ENCODE data around the gene EHMT1.

Gene EHMT1

GRCh38 chr9:137618105-137619067, at the start of gene EHMT1:
Gene EHMT1 (plus strand): TSS chr9:137619005. CDS start chr9:137619029, 24 bp downstream.
- DNase-seq = peak; percentile 94 to 98 (median 98)

DNA sequence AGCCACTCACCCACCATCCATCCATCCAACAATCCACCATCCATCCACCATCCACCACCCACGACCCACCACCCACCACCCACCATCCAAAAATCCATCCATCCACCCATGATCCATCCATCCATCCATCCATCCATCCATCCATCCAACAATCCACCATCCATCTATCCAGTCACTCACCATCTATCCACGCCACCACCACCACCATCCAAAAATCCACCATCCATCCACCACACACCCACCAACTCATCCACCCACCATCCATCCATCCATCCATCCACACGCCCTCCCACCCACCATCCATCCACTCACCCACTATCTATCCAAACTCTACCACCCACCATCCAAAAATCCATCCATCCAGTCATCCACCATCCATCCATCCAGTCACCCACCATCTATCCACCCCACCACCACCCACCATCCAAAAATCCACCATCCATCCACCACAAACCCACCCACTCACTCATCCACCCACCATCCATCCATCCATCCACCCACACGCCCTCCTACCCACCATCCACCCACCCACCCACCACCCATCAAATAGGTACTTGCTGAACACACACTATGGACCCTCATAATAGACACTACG, 49.1 kb upstream of the EHMT1 start:
- no peak for DNase-seq

DNA sequence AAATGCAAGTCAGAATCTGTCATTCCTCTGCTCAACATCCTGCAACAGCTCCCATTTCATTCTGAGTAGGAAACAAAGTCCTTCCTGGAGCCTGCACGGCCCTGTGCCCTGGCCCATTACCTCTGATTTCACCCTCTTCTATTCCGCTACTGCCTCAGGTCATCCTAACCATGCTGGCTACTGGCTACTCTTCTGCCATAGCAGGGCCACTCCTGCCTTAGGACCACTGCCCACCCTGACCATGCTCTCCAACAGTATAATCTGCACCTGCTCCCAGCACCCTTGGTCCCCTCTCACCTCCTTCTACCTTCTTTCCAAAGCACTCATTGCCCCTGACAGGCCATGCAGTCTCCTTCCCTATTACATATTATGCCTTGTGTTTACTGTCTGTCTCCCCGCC, 48.2 kb upstream of the EHMT1 start:
- no peak for DNase-seq

- DNase-seq = no peak
Measured at GRCh38 chr9:137574192-137574591, 44.6 kb upstream of the EHMT1 start.

GRCh38 chr9:137575364-137575715, 43.5 kb upstream of the EHMT1 start:
- peak in 1 of 3 donors; percentile 28 for DNase-seq

GRCh38 chr9:137575716-137576411, 42.9 kb upstream of the EHMT1 start:
- no peak for DNase-seq

GRCh38 chr9:137578518-137579258, 40.1 kb upstream of the EHMT1 start, which contains the start of gene DPH7:
Gene DPH7 (minus strand): TSS chr9:137578925. CDS start chr9:137578777, 148 bp downstream.
- peak; percentile 97 to 100 (median 99) for DNase-seq

DNA sequence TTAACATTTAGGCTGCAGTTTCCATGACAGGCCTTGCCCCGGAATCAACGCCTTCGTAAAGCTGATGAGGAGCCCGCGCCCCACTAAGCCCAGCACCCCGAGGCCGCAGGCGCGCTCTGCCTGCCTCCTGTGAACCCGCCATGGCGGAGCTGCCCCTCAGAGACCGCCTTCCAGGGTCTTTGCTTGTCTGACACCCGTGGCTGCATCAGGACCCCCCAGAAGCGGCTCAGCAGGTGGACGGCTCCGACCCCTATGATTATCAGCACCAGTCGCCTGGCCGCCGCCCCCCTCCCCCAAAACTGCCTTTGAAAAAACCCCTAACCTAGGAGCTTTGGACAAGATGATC, 39.6 kb upstream of the EHMT1 start:
- no peak for DNase-seq

- DNase-seq = no peak
Measured at GRCh38 chr9:137580209-137580953, 38.4 kb upstream of the EHMT1 start.

DNA sequence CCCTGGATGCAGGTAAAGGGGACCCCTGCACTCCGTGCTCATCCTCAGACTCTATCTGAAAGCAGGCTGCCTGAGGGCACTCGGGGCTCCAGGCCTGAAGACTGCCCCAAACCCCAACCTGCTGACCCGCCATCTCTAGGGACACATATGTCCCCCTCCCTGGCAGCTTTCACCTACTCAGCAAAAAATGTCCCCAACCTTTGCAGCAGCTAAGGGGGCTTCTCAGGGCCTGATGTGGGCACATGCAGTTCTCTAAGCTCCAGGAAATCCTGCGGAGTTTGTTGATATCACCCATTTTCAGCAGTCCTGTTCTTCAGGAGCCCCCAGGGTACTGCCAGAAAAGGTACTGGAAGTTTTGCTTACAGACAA, 37.9 kb upstream of the EHMT1 start:
- DNase-seq = no peak

GRCh38 chr9:137581361-137582285, 37.2 kb upstream of the EHMT1 start:
- DNase-seq = no peak

DNA sequence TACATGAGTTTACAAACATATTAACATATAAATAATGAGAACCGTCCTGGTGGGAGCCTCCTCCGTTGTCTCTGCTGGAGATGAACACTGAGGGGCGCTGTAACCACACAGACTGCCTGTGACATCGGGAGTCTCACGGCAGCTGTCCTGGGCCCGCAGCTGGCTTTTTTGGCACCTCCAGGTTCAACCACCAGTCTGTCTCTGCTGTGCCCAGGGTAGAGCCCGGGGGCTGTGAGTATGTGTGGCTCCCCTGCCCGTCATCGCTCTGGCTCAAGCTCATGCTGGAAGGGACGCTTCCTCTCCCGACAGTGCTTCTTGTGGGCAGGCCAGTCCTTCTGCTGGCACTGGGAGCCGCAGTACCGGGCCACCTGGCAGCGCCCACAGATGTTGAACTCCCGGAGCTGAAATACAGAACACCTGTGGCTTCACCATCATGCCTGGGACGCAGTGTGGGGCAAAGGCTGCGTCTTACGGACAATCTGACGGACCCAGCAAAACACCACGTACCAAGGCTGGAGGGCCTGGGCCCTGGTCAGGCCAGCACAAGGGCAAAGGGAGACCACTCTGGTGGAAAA, 36.4 kb upstream of the EHMT1 start:
- DNase-seq = peak; percentile 43 to 58 (median 50)

DNA sequence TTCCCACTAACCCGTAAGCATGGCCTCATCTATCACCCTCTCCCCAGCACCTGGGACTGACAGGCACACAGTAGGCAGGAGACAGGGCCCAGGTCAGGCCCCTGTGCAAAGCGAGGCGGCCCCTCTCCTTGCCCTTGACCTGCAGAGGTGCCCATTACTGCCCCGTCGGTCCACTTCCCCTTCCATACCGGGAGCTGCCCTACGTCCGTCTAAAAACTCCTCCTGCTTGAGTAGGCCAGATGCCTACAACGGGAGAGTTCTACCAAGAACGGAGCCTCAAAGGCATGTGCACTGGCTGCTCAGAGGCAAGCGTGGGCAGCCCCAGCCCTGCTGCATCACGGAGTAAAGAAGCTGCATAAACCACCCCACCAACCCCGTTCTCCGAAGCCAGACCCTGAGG, 35.5 kb upstream of the EHMT1 start:
- DNase-seq = no peak

DNA sequence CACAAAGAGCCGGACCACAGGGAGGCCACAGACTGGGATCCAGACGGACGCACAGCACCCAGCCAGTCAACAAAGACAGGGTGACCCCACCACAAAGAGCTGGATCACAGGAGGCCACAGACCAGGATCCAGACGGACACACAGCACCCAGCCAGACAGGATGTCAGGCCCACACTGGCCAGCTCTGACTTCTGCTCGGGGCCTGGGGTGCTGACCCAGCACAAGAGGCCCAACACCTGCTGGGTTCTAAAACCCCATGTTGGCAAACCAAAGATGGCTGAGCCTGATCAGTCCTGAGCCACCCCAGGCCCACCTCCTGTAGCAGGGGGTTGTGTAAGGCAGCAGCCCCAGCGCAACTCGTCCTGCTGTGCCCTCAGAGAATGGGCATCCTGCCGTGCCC, 34.8 kb upstream of the EHMT1 start:
- no peak for DNase-seq

DNA sequence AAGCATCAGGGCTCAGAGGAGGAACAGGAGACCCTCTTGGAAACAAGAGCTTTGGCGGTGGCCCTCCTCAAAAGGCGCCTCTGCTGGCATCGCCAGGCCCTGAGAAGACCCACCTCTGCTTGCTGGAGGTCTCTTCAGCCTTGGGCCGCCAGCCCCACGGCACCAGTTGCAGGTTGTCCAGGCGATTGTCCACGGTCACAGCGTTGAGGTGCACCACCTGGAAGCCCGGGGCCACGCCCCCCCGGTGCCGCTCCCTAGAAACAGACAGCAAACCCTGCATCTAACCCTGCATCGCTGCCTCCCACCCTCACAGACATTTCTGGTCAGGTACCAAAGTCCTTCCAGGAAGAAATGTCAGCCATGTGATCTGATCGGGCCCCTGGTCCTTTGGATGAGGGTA, 32.0 kb upstream of the EHMT1 start:
- no peak for DNase-seq

DNA sequence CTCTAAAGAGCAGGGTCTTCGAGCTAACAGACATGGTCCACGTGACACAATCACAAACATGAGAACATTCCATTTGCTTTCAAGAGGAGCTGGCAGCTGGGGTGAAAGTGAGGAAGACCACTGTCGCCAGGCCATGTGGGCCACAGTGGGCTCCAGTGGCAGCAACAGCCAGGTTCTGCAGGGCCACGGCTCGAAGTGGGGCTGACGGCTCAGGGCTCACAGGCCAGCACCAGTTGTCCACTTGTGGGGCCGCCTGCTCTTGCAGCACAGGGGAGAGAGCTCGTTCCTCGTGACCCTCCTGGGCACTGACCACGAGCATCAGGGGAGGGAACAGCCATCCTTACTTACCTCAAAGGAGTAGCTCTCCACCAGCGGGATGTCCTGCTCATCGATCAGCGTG, 30.5 kb upstream of the EHMT1 start:
- no peak for DNase-seq

GRCh38 chr9:137588891-137589290, 29.9 kb upstream of the EHMT1 start:
- DNase-seq = no peak

GRCh38 chr9:137589441-137590122, 29.2 kb upstream of the EHMT1 start:
- DNase-seq = peak in 2 of 3 donors; percentile 28 to 40

DNA sequence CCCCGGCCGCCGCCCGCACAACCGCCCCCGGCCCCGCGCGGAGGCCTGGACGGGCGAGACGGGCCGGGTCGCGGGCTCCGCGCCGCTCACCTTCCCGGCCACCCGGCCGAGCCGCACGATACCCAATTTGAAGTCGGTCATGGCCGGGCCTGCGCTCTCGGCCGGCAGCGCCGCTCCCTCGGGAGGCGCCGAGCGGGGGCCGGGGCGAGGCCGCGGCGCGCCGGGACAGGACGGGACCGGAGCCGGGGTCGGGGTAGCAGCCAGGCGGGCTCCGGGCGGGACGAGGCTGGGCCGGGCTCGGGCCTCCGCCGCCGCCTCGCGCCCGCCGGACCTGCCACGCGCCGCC, 28.7 kb upstream of the EHMT1 start:
- no peak for DNase-seq
